ENCODE data around the gene MAP3K1.
"Not testable (repeated sequence)": the region's sequence is repeated elsewhere in the genome, so short reads cannot be mapped to it uniquely, and the experiment has no call there.

The MAP3K1 gene

DNA sequence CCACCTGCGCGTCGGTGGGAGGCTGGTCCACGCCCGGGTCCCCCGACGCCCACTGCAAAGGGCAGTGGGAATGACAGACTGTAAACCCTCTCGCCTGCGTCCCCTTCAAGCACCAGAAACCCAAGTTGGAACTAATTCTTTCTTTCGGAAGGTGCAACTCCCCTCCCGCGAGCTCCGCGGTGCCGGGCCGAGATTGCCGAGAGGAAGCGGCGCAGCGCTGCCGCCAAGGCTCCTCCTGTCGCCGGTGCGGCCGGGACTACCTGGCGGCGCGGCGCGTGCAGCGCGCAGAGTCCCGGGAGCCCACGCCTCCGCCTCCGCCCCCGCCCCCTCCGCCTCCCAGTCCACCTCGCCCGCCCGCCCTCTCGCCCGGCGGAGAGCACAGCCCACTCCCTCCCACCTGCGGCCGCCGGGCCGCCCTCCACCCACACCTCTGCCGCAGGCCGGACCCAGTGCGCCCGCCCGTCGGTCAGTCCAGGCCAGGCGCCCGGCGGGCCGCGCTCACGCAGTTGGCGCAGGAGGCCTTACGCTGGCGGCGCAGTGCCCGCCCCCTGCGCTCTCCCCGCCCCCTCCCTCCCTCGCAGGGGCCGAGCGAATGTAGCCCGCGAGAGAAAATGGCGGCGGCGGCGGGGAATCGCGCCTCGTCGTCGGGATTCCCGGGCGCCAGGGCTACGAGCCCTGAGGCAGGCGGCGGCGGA lies at the start of gene MAP3K1:
TSS of gene MAP3K1 (plus strand) at position 587 of the 695 bp plus-strand sequence. CDS start at position 612, 25 bp downstream.
- DNase-seq, result peak; percentile 71 to 74

GRCh38 chr5:56766926-56767325 lies 48.4 kb upstream of the MAP3K1 start:
- DNase-seq, result no peak

DNA sequence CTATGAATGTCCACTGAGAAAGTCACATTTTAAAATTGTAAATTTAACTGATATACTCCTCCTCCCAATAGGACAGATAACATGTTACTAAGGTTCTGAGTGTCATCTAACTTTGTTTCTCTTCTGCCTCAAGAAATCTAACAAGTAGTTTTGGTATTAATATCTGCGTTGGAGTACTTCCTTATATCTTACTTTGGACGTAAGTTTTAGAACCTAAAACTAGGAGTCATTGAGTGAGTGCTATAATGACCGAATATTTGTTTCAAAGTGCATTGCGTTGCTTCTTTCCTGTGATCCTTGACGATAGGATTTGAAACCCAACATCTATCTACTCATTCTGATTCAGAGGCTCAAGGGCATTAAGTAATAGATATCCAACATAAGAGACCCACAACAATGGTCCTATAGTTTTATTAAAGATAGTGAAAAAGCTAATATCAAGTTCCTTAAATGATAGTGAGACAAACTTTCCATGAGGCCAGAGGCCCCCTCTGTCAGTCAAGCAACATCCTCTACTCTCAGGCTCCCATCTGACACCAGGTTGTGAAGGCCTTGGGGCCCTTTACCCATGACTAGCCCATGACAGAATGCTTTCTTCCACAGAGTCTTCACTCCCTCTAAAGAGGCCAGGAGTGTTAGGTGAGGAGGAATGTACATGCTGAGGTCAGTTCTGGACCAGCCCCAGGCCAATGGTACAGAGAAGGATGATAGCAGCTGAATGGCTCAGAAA lies 45.3 kb upstream of the MAP3K1 start:
- DNase-seq, result no peak

DNA sequence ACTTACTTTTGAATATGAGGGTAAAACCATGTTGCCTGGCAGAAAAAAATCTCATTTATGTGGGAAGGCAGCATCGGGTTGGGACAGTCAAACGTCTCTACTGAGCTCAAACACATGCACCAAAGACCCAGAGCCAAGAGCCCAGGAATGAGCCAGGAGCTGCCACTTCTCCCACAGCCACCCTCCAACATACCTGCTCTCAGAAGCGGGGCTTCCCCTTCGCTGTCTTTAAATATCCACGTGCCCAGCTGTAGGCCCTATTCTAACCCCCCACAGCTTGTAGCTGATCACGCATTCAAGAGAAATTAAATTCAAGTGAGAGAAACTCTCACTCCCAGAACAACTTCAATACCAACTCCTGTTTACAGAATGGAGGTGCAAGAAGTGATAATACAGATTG lies 42.6 kb upstream of the MAP3K1 start:
- no peak for DNase-seq

GRCh38 chr5:56774957-56775356 lies 40.4 kb upstream of the MAP3K1 start:
- no peak for DNase-seq

- not testable (repeated sequence) for DNase-seq
These were observed 39.0 kb upstream of the MAP3K1 start for GRCh38 chr5:56776212-56776846.

- no peak for DNase-seq
These were observed 32.1 kb upstream of the MAP3K1 start for GRCh38 chr5:56783261-56783660.

- no peak for DNase-seq
These were observed 29.0 kb upstream of the MAP3K1 start for GRCh38 chr5:56786346-56786745.

- DNase-seq, result no peak
These were observed 24.0 kb upstream of the MAP3K1 start for GRCh38 chr5:56791396-56791795.

GRCh38 chr5:56798521-56798920 lies 16.8 kb upstream of the MAP3K1 start:
- DNase-seq, result no peak

DNA sequence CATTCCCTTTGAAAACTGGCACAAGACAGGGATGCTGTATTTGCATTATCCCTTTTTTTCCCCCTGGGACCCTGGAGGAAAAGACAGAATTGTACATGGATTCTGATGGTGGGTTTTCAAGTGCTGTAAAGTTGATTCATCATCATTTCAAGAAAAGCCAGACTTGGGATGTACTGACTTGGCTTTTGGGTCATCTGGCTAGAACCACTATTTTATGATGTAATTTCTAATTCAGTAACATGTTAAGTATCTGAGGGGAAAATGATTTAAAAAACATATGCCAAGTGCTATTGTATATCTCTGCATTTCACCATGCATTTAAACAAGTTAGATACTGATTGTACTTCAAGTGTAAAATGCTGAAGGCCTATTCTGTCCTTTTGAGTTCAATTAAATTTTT lies 15.2 kb upstream of the MAP3K1 start:
- DNase-seq, result no peak

- no peak for DNase-seq
These were observed 14.1 kb upstream of the MAP3K1 start for GRCh38 chr5:56801256-56801655.

DNA sequence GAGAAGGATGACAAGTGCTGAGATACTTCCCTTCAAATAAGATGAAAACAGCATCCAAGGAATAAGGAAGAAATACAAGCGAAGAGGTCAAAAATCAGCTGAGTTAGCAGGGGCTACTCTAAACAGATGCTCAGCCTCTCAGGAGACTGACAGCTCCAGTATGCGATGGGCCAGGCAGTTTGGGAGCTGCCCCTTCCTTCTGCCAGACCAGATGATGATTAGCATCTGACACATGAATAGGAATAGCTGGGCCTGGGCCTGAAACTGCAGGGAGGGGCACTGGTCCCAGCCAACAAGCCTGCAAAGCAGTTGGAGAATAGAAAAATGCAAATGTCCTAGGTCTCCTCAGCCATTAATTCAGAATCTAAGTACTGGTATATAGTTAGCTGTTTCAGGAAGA lies 13.1 kb upstream of the MAP3K1 start:
- DNase-seq, result no peak

GRCh38 chr5:56803025-56803424 lies 12.3 kb upstream of the MAP3K1 start:
- no peak for DNase-seq

GRCh38 chr5:56803894-56804293 lies 11.5 kb upstream of the MAP3K1 start:
- DNase-seq, result no peak

GRCh38 chr5:56807679-56808078 lies 7.7 kb upstream of the MAP3K1 start:
- DNase-seq, result no peak

GRCh38 chr5:56808211-56808610 lies 7.1 kb upstream of the MAP3K1 start:
- DNase-seq, result no peak

DNA sequence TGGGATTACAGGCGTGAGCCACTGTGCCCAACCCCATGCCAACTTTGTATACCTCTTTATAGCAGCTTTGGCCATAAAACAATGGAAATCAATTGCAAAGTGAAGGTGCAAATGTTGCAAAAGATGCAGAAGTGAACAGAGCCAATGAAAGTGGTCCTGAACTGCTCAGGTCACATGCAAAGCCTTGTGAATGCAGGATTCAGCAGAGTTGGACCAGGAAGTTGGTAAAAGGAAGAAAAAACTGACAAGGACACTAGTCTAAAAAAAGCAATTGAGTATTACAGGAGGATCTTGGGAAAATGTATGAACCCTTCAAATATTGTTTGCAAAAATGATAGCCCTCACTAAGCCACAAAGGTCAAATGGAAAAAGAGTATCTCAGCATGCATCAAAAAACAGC lies 4.5 kb upstream of the MAP3K1 start:
- DNase-seq, result no peak

DNA sequence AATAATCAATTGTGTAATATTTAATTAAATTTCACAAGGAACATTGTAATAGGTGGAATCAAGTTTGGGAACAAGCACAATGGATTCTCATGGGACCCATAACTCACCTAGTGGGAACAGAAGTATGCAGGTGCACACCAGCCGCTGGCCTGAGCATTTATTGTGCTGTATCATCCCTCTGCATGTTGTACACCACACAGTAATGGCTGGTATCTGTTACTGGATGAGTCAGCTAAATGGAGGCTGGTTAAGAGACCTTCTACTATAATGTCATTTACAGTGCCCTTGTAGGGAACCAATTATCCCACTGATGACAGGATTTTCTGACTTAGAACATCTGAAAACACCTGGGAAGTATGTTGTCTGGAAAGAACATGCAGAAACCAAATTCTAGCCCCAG lies 3.2 kb upstream of the MAP3K1 start:
- DNase-seq, result no peak

GRCh38 chr5:56813302-56813701 lies 2.0 kb upstream of the MAP3K1 start:
- DNase-seq, result no peak

- peak in 1 of 2 donors; percentile 41 for DNase-seq
These were observed 887 bp upstream of the MAP3K1 start for GRCh38 chr5:56814361-56814962.

DNA sequence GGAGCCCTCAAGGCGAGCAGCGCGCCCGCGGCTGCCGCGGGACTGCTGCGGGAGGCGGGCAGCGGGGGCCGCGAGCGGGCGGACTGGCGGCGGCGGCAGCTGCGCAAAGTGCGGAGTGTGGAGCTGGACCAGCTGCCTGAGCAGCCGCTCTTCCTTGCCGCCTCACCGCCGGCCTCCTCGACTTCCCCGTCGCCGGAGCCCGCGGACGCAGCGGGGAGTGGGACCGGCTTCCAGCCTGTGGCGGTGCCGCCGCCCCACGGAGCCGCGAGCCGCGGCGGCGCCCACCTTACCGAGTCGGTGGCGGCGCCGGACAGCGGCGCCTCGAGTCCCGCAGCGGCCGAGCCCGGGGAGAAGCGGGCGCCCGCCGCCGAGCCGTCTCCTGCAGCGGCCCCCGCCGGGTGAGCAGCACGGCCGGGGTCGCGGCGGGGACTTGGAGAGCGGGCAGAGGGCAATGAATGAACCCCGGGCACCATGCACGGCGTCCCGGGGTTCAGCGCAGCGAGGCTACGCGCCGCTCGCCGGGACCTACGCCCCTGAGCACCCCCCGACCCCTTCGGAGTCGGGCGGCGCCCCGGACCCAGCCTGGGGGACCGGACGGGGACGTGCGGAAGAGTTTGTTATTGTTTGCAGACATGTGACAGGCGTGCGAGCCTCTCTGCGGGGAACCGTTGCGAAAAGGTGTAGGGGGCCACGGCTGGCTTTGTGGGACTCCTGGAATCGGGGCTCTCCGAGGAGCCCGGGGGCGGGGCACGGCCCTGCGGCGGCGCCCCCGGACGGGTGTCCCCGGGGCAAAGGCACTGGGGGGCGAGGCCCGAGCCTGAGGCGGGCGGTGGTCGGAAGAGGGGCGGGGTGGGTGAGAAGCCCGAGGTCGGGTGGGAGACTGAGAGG lies 553 bp downstream of the MAP3K1 start:
- DNase-seq, result peak in 1 of 2 donors; percentile 43

All from stimulated activated CD4-positive, alpha-beta T cell treated with anti-CD3 and anti-CD28 coated beads, Interleukin-2, amount 100 ng/mL, for 48 hours (primary cell).